NCI-H1092 (cell line): ENCODE measurements around the gene RNF5.

Source experiments
- DNase-seq: peaks from one replicate; lab custom pipeline; 2025; lab: John Stamatoyannopoulos, UW

The RNF5 gene

GRCh38 chr6:32151863-32152768 is 26.1 kb upstream of the RNF5 start, which contains the start of gene PRRT1:
TSS of gene PRRT1 (minus strand) at chr6:32151939. CDS start at chr6:32151827, 112 bp downstream.
- DNase-seq: no peak

DNA sequence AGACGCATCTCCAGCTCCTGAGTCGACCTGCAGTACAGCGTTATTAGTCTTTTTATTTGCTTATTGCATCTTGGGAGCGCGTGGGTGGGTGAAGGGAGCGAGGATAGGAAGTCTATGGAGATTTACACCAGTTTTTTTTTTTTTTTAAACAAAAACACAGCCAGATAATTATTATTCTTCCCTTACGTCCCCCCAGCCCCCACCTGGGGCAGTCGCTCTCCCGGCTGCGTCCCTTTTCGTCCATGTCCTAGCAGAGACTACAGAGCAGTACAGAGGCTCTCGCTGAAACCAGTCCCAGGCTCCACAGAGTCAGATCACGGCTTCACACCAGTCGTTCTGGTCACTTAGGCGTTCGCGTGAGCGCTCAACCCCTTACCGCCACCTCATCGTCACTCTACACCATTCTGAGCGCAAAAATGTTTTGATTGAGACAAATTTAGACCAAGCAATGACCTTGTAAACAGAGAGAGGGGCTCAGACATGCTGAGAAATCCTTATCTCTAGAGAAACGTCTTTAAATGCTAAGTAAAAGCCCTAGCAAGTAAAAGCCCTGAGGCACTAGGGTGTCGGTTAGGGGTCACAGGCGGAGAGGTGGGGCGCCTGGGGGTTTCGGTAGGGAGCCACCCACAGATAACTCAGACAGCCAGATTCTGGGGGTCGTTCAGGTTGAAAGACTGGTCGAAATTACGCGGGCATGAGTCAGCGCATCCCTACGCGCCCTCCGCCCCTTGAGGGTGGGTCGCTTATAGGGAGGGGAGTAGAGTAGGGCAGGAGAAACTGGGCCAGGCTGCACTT is 25.2 kb upstream of the RNF5 start:
- no peak for DNase-seq

DNA sequence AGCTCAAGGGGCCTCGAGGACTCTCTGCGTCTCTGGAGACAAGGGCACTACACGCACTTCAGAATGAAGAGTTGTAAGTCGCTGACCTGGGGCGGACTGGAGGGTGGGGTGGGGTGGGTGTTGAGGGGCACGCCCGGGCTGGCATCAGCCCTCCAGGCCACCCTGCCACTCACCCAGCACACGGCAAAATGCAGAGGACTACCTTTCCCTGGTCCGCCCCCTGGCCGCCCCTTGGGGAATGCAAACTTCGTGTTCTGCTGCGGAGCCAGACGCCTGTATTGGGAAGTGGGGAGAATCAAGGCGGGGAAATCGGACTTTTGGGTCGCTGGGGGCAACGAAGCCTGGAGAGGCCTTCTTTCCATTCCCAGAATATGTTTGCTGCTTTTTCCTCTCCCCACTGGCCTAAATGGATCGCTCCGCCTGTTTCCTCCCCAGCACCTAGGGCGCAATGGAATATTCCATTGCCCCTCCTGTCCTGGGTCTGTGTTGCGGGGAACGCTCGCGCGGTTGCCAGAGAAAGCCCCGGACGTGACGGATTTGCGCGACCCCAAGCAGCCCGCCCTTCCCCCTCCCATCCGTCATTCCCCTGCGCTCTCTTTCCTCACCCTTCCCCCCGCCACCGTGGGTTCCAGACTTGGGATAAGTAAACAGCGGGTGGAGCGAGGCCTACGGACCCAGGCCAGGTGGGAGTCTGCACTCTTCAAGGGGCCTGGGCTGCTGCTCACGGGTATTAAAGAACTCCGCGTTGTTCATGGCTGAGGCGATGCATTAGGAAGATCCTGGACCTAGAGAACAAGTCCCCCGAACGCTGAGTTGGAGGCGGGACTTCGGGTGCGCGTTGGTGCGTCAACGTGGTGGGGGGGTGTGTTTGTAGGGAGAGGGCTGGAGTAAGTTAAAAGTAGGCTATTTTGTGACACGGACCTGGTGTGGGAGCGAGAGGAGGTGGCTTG is 24.4 kb upstream of the RNF5 start, which contains the start of gene PPT2:
PPT2 (plus strand) TSS at position 578 of the 950 bp plus-strand sequence. CDS start 454 bp downstream, outside the sequence.
- DNase-seq: peak; percentile 43

- DNase-seq: peak; percentile 35
Measured at GRCh38 chr6:32154514-32155161, 23.6 kb upstream of the RNF5 start.

DNA sequence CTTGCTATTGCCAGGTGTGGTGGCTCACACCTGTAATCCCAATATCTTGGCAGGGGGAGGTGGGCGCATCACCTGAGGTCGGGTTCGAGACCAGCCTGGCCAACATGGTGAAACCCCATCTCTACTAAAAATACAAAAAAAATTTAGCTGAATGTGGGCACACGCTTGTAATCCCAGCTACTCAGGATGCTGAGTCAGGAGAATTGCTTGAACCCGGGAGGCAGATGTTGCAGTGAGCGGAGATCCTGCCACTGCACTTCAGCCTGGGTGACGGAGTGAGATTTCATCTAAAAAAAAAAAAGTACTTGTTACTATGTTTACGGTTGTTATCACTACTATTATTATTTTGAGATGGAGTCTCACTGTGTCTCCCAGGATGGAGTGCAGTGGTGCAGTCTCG is 21.3 kb upstream of the RNF5 start:
- DNase-seq: no peak

DNA sequence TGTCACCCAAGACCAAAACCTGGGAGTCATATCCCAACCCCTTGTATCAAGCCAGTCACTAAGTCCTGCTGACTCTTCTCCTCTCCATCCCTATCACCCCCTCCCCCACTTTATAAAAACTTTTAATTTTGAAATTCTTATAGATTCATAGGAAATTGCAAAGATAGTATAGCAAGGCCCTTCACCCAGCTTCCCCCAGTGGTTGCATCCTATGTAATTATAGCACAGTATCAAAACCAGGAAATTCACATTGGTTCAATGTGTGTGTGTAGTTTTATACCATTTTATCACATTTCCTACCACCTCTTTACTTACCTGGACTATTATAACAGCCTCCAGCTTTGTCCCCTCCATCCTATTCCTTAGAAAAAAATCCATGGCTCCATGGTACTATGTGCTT is 20.2 kb upstream of the RNF5 start:
- no peak for DNase-seq

DNA sequence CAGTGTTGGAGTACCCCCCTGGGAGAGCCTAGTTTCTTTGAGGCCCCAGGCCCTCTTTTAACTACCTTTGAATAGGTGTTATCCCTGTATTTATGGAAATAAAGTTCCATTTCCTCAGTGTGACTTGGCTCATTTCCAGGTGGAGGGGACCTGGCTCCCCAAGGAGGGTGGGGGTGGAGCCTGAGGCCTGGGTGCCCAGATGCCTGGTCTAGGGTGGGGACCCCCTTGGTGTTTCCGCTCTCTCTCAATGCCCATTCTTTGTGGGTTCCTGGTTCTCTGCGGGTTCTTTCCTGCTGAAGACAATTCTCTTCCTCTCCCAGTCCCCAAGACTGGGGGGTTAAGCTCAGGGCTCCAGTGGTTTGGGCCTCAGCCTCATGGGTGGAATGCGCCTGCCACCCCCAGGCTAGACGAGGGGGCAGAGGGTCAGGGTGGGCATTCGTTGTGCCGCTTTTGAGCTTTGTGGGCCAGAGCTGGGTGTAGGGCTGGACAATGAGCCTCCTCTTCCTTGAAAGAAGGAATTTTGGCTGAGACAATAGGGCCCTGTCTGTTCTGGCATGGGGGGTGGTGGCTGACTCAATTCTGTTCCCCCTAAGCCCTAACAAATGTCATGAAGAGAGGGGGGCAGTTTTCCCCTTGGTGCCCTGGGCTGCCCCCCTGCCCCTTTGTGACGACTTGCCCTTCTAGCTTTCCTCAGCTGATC is 14.5 kb upstream of the RNF5 start:
- no peak for DNase-seq

DNA sequence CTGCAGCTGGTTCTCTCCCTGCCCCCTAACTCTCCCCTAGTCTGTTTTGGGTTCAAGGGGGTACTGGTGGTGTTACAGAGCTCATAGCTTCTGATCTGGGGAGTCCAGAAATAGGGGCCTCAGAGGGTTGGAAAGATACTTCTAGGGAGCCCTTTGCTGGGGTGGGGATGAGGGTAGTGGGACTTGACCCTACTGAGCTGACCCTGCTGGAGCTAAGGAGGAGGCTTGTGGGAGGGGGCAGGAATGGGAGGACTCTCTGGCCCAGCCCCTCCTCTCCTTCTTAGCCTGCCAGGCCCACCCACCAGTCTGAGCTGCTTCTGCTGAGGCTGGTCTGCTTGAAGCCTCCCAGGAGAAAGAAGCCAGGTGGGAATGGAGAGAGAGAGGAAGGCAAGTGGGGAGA is 13.9 kb upstream of the RNF5 start, which contains the start of gene EGFL8:
EGFL8 (plus strand) TSS at position 301 of the 400 bp plus-strand sequence. CDS start 1,571 bp downstream, outside the sequence.
- no peak for DNase-seq

- DNase-seq: no peak
Measured at GRCh38 chr6:32166411-32167061, 11.7 kb upstream of the RNF5 start.

- DNase-seq: no peak
Measured at GRCh38 chr6:32167154-32167760, 10.9 kb upstream of the RNF5 start.

DNA sequence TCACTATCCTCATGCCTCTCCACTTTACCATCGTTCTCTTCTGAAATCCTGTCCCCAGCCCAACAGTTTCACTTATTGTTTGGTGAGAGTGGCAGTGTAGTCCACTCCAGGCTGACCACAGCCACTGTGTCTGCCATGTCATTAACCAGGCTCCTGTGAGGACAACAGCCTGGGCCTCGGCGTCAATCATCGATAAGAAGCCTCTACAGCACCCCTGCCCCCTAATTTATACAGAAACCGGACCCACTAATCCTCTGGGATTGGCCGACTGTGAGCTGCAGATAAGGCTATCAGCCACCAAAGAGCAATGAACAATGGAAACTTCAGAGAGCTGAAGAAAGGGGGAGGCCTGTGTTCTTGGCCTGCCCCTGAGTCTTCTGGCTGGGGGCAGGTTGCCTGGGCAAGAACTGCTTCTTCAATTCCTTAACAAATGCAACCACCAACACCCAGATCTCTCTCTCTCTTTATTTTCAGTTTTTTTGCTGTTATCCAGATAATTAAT is 10.4 kb upstream of the RNF5 start:
- DNase-seq: no peak

DNA sequence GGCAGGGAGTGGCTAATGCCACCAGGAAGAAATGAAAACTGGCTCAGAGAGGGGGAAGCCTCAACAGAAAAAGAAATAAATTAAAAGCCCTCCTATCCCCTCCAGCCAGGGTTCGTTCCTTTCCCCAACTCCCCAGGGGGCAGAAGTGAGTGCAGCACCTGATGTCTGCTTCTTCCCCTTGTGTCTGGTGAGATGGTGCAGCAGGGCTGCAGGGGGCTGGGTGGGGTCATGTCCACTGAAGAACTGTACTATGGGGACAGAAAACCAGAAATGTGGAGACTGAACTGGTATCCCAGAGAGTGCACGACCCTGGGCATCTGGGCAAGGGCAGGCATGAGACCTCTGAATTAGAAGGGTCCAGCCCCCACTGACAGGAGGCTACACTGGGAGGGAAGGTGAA is 9.9 kb upstream of the RNF5 start:
- DNase-seq: no peak

- DNase-seq: no peak
Measured at GRCh38 chr6:32168807-32169591, 9.2 kb upstream of the RNF5 start.

GRCh38 chr6:32170294-32170693 is 7.9 kb upstream of the RNF5 start:
- DNase-seq: no peak

- no peak for DNase-seq
Measured at GRCh38 chr6:32171234-32171633, 7.0 kb upstream of the RNF5 start.

GRCh38 chr6:32173051-32173727 is 5.0 kb upstream of the RNF5 start:
- no peak for DNase-seq

DNA sequence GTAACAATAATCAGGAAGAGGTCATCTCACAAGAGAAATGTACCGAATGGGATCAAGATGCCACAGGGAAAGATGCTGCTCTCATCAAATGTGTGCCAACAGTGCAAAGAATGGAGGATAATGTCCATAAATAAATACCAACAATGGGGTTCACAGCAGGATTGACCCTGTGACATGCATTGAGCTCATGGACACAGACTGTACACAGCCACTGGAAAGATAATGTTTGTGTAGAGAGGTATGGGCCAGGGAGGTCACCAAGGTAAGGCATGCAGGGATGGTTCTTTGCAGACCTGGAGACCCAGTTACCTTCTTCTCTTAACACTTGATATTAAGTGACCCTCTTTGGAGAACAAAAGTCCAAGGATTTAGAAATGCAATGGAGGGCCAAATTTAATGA is 3.8 kb upstream of the RNF5 start:
- no peak for DNase-seq

- no peak for DNase-seq
Measured at GRCh38 chr6:32175322-32175710, 2.9 kb upstream of the RNF5 start.
